ENCODE data around the gene GNG7.
"Not testable (repeated sequence)": the region's sequence is repeated elsewhere in the genome, so short reads cannot be mapped to it uniquely, and the experiment has no call there.

GNG7 gene

DNA sequence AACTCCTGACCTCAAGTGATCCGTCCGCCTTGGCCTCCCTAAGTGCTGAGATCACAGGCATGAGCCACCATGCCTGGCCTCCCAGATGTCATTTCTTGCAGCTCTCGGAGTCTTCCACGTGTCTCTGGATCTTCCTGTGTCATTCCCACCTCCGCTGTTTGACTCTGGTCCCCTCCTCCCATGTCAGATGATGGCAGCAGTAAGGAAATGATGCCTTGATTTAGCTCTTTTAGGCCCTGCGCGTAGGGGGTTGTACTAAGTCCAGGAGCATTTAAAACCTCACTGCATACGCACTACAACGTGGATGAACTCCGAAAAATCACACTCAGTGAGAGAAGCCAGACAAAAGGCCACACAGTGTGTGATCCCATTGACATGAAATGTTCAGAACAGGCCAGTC, 113.1 kb downstream of the GNG7 start:
- Histone ChIP-seq H3K4me3 (no peak overlapping the region), H3K27ac (no peak overlapping the region)
- DNase-seq (ENCODE audit: low spot score) = peak; percentile 46
- TF ChIP-seq CTCF (IDR thresholded peaks at IDR 0.05) = no peak

DNA sequence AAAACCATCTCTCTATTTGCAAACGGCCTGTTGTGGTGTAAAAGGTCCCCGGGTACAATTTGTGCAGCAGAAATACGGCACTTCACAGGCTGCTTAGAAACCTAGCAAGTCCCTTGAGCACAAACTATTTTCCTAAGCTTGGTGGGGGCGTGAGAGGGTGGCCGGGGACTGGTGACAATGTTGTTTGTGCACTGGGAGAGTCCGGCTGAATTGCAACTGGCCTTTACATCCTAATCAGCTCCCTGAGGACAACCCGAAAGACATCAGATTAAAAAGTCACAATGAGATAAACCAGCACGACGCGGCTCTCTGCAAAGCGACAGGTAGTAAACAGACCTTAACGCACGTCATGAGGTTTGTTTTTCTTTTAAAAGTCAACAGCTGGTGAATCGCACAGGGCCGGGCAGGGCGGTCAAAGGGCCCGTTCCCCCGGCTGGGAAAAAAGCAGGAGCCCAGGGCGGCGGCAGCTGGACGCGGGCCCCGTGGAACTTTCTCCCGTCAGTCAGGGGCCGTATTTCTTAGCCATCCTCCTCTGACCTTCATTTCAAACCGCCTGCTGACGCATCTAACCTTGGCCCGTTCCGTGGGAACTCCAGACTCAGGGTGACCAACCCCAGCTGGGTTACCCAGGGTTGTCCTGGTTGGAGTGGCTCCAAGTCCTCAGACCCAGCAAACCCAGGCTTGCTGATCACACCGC, 114.3 kb downstream of the GNG7 start:
- H3K4me3 ChIP-seq = peak overlapping the region; percentile 57
- DNase-seq (ENCODE audit: low spot score) = peak; percentile 94
- H3K27ac ChIP-seq = peak overlapping the region; percentile 81 to 86
- TF ChIP-seq CTCF (IDR thresholded peaks at IDR 0.05) = no peak

- DNase-seq (ENCODE audit: low spot score) = no peak
- no peak for TF ChIP-seq CTCF (IDR thresholded peaks at IDR 0.05)
- Histone ChIP-seq H3K27ac (peak overlapping the region; percentile 81 to 86), H3K4me3 (peak overlapping the region; percentile 4)
These were observed 115.3 kb downstream of the GNG7 start for GRCh38 chr19:2587001-2587719.

- H3K4me3 ChIP-seq = no peak overlapping the region
- no peak for DNase-seq (ENCODE audit: low spot score)
- TF ChIP-seq CTCF (IDR thresholded peaks at IDR 0.05) = no peak
- H3K27ac ChIP-seq = peak overlapping the region; percentile 62 to 81
These were observed 116.3 kb downstream of the GNG7 start for GRCh38 chr19:2586196-2586595.

DNA sequence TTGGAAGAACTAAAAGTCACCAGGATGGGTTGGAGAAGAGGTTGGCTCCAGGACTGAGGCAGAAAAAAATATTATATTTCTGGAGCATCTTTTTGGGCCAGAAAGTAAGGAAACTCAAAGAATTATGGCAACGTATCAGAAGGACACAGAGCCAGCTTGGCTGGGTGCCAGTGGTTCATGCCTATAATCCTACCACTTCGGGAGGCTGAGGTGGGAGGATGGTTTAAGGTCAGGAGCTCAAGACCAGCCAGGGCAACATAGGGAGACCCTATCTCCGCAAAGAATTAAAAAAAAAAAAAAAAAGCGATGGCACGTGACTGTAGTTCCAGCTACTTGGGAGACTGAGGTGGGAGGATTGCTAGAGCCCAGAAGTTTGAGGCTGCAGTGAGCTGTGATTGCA, 118.5 kb downstream of the GNG7 start:
- peak; percentile 55 for DNase-seq (ENCODE audit: low spot score)
- Histone ChIP-seq H3K27ac (no peak overlapping the region), H3K4me3 (no peak overlapping the region)
- TF ChIP-seq CTCF (IDR thresholded peaks at IDR 0.05) = no peak

DNA sequence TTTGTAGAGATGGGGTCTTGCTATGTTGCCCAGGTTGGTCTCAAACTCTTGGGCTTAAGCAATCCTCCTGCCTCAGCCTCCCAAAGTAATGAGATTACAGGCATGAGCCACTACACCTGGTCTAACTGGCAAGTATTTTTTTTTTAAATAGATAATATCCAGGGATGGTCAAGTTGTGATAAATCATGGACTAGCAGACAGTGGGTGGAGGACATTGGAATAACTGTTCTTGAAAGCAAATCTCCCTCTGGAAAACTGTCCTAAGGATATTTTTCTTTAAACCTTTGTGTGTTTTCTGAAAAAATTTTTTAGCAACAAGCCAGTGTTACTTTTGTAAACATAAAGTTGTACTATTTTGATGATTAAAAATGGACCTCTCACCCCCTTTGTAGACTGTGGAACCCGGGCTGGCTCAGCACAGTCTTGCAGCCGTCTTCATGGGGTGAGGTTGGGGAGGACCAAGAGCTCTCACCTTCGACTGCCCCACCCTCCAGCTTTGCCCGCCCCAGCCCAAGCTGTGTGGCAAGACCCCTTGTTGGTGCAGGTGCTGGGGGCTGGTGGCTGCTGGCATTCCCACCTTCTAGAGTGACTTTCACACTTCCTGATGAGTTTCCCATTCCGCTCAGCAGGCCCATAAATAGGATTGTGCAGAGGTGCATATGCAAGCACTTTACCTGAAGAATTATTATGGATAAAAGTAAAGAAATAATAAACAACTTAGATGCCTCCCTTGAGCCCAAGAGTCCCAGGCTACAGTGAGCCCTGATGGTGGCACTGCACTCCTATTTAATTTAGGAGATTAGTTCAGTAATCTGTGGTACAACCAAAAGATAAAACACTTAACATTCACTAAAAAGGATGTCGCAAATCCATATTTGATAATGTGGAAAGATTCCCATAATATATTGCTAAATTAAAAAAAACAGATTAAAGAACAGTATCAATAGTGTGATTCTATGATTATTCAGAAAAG, 119.2 kb downstream of the GNG7 start:
- DNase-seq (ENCODE audit: low spot score) = peak; percentile 50
- Histone ChIP-seq H3K4me3 (no peak overlapping the region), H3K27ac (no peak overlapping the region)
- TF ChIP-seq CTCF (IDR thresholded peaks at IDR 0.05) = no peak

- H3K27ac ChIP-seq; DNase-seq (ENCODE audit: low spot score); H3K4me3 ChIP-seq: not testable (repeated sequence)
These were observed 122.1 kb downstream of the GNG7 start for GRCh38 chr19:2580396-2580795.

Measured in coronary artery (tissue), 2 donors.